DMS53 treated with DMSO at 0.1 percent for 48 hours (cell line): ENCODE results near the gene UMAD1.

Source experiments
- DNase-seq: peaks from one replicate; lab custom pipeline; 2025; ENCODE audit not compliant: unreplicated experiment; lab: John Stamatoyannopoulos, UW

UMAD1 gene

GRCh38 chr7:7720193-7720592 is 79.6 kb downstream of the UMAD1 start:
- DNase-seq = no peak

DNA sequence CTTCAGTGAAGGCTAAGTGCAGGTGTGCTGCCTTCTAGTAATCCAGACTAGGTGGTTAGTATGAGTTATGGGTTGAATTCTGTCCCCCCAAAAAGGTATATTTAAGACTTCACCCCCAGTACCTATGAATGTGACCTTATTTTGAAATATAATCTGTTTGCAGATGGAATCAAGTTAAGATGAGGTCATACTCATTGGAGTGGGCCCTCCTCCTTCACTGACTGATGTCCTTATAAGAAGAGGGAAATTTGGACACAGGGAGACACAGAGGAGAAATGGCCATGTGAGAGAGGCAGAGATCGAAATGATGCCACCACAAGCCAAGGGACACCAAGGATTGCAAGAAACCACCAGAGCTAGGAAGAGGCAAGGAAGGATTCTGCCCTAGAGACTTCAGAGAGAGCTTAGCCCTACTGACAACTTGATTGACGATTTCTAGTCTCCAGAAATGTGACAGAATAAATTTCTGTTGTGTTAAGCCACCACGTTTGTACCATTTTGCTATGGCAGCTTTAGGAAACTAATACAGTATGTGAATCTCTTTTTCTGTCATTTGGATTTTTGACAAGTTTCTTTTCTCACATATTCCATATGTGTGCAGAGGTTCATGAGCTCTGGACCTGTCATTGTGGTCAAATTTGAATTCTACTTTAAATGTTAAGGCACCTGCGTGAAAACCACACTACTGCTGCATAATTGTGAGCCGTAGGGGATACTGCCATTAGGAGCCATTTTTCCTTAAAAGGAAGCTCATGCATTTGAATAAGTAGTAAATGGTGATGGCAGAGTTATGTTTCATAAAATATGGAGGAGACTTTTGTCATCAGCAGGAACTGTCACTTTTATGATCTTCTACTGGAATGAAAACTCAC is 80.4 kb downstream of the UMAD1 start:
- peak; percentile 46 for DNase-seq

DNA sequence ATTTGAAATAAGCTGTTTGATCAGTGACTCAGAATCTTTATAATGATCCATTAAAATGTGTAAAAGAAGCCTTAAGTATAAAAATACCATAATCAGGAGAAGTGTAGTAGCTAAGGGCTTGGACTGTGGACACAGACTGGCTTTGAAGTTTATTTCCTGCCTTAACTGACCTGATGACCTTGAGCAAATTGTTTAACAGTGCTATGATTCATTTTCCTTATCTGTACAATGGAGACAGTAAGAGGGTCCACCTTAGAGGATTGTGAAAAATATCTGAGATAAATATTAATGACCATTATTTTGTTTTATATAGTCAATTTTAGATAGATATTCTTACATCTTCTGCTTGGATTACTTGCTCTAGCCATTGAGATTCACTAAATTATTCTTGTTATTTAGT is 91.2 kb downstream of the UMAD1 start:
- no peak for DNase-seq

DNA sequence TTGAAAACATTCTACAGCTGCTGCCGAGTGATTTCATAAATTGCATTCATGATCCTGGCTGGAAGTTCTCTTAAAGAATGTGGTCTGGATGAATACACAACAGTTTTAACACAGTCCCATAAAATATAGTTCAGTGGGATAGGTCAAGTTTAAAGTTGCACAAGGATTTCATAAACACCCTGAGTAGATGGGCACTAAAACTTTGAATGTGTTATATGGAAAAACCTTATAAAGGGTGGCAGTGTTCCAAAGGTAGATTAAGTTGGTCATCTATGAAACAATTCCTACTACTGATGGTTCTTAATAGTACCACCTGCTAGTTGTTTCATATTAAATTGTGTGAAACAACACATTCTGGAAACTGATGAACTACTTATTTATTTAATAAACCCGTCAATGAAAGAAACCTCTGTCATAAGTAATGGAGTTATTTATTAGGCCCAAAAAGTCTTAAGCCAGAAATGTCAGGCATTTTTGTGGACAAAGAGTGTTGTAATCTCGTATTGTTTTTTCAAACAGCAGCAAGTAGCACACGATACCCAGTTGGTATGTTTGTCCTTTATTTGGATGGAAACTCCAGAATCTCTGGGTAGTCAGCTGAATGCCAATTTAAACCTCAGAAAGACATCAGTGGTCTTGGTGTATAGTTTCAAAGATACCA is 92.2 kb downstream of the UMAD1 start:
- DNase-seq = no peak

GRCh38 chr7:7736671-7737070 is 96.1 kb downstream of the UMAD1 start:
- DNase-seq = no peak

DNA sequence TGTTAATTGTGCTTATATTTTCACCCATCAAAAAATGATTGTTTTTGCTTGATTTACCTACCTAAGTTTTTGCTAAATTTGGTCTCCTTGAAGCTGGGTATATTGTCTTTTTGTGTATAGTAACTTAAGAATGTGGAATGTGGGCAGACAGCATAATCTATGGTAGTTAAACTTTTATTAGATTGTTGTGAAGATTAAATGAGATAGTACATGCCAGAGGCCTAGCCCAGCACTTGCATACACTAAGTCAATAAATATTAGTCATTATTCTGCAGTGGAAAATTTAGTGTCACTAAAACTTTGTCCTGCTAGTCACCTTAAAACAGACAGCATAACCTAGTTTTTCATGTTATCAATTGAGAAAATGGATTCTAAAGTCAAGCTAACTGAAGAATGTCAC is 97.1 kb downstream of the UMAD1 start:
- no peak for DNase-seq

DNA sequence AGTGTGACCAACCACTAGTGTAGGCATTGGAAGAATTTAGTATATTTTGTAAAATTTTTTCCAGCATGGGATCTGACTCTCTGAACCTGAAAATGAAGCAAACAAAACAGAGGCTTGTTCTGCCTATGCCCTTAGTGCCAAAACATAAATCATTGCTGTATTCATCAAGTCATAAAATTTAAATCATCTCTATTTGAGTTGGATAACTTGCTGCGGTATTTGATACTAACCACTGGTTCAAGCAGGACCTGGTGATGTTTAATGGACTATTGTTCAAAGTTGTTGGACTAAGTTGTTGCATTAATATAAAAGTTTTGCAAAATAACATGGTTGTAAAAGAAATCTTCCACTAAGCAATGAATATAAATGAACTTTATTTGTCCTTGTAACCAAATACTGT is 97.6 kb downstream of the UMAD1 start:
- no peak for DNase-seq

- no peak for DNase-seq
Measured at GRCh38 chr7:7738622-7739021, 98.1 kb downstream of the UMAD1 start.

DNA sequence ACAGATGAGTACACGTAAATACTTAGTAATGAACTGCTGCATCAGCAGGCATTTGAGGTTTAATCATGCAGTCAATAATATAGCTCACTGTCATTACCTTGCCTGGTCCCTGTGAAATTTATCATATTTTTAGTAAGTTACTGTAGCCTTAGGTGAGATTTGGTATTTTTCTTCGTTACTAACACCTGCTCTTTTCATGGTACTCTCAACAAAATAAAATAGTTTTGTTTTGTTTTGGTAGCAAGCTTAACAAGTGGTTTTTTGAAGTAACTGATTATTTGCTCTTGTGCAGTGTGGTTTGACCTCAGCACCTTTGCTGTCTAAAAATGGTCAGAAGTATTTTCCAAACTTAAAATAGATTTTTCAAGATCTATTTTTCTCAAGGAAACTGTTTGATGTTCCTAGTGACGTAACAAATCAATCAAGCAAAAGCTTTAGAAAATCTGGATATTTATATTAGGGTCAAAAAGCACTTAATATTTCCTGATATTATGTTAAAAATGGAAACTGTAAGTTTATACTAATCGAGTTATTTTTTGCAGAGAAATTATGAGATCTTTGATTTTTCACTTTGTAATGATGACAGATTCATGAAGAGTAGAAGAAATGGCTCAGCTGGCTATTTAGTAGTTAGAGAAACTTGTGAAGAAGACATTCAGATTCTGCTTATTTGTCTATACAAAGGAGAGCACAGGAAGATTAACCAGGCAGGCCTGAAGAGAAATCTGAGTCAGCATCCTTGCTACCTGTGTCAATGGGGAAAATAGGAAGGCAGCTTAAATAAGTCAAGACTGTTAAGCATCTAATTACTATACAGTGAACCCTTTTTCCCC is 98.9 kb downstream of the UMAD1 start:
- DNase-seq = no peak

GRCh38 chr7:7740037-7740355 is 99.4 kb downstream of the UMAD1 start:
- DNase-seq = no peak

DNA sequence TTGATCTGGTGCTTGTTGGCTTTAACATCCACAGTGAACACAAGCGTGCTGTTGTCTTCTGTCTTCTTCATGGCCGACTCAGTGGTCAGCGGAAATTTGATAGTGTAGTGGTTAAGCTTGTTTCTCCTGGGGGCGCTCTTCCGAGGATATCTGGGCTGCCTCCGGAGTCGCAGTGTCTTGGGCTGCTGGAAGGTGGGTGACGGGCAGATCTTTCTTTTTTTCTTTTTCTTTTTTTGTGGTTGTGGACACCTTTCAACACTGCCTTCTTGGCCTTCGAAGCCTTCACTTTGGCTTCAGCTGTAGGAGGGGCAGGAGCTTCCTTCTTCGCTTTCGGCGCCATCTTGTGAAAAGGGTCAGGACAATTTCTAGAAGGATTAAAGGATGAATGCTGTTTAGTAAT is 101.7 kb downstream of the UMAD1 start:
- DNase-seq = no peak

- DNase-seq = no peak
Measured at GRCh38 chr7:7745258-7745657, 104.7 kb downstream of the UMAD1 start.

DNA sequence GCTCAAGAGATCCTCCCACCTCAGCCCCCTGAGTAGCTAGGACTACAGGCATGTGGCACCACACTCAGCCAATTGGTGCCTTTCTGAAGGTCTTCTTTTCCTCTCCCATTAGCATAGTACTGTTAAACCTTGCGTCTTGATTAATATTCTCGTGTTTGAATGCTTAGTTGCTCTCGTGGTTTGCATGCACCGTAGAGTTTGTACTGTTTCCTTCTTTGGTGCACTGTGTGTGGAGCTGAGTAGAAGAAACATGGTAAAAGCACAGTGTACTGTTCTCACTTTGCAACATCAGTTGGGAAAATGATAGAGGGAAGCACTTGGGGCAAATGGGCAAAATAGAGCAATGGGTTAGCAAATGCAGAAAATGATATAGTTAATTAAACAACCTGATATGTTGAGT is 105.4 kb downstream of the UMAD1 start:
- no peak for DNase-seq

DNA sequence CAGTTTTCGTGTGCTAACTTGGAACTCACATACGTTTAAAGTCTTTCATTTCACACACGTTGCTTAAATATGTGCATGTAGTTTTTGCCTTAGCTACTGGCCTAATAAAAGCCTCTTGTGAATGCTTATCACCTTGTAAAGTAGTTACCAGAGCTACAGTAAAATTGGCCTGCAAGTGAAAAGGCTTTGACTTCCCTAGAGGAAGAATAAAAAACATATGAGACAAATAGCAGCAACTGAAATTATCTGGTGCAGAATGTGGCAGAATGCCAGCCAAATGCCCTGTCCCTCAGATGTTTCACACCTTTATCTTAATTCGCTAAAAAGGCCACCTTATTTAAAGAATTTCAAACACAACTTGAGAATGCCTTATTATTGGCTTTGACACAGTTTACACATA is 105.9 kb downstream of the UMAD1 start:
- no peak for DNase-seq

DNA sequence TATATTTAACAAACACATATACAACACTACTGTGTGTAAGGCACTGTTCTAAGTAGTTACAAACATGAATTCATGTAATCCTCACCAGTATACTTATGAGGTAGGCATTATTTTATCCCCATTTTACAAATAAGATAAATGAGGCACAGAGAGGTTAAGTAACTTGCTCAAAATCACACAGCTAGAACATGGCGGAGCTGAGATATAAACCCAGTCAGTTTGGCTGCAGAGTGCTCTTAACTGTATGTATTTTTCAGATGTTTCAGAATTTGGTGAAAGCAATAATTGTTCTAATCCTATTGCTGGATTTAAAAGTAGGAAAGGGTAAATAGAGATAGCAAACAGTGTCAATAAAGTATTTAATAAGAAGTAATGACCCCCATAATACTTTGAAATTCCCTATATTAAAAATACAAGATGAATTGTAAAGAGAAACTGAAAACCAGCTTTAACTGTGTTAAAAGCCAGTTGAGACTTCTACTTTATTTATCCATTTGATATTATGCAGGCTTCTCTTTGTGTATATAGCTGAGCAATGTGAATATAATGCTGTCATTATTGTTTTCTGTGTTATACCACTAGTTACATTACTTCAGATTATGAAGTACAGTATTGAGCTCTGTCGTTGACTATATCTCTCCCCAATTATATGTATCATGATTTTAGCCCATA is 110.2 kb downstream of the UMAD1 start:
- no peak for DNase-seq

GRCh38 chr7:7751243-7752092 is 110.9 kb downstream of the UMAD1 start:
- no peak for DNase-seq

GRCh38 chr7:7756577-7756976 is 116.0 kb downstream of the UMAD1 start:
- DNase-seq = no peak

- no peak for DNase-seq
Measured at GRCh38 chr7:7757576-7757975, 117.0 kb downstream of the UMAD1 start.

DNA sequence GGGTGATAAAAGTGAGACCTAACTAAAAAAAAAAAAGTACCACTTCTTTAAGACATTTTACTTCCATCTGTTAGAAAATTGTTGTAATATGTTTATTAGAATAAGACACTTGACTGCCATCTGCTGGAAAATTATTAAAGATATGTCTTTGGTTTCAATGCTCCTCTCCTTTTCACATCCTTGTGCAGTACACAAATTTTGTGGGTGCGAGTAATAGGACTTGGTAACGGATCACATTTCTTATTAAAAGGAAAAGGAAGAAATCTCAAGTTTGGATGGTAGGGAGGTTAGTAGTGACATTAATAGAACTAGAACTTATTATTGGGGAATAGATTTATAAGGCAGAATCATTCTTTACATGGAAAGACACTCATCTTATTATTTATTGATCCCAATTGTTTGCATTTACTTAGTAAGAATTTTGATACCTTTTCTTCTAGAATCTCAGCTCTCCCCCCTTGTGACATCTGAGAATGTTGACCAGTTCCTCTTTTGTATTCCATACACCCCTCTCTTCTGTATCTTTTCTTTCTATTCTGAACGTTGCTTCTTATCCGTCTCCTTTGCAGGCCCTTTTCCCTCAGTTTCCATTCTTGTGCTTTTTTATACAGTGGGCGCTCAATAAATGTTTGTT is 120.9 kb downstream of the UMAD1 start:
- DNase-seq = peak; percentile 43
